ENCODE measurements around the gene RASD2.

GRCh38 chr22:35547987-35548721 is 7.5 kb downstream of the RASD2 start:
- TF ChIP-seq, protein P1, sequence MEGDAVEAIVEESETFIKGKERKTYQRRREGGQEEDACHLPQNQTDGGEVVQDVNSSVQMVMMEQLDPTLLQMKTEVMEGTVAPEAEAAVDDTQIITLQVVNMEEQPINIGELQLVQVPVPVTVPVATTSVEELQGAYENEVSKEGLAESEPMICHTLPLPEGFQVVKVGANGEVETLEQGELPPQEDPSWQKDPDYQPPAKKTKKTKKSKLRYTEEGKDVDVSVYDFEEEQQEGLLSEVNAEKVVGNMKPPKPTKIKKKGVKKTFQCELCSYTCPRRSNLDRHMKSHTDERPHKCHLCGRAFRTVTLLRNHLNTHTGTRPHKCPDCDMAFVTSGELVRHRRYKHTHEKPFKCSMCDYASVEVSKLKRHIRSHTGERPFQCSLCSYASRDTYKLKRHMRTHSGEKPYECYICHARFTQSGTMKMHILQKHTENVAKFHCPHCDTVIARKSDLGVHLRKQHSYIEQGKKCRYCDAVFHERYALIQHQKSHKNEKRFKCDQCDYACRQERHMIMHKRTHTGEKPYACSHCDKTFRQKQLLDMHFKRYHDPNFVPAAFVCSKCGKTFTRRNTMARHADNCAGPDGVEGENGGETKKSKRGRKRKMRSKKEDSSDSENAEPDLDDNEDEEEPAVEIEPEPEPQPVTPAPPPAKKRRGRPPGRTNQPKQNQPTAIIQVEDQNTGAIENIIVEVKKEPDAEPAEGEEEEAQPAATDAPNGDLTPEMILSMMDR (IDR thresholded peaks at IDR 0.05): no peak
- TF ChIP-seq POLR2A (IDR thresholded peaks at IDR 0.05) (no peak), EP300 (IDR thresholded peaks at IDR 0.05) (no peak)
